GM18858 (cell line): ENCODE measurements around the gene JAKMIP2.
"Not testable (repeated sequence)": the region's sequence is repeated elsewhere in the genome, so short reads cannot be mapped to it uniquely, and the experiment has no call there.

Experiments used
- ATAC-seq: cut with Tn5 transposase; IDR thresholded peaks from one replicate; pipeline ENCODE4 v1.9.1; 2021; ENCODE audit not compliant: unreplicated experiment

Gene JAKMIP2

DNA sequence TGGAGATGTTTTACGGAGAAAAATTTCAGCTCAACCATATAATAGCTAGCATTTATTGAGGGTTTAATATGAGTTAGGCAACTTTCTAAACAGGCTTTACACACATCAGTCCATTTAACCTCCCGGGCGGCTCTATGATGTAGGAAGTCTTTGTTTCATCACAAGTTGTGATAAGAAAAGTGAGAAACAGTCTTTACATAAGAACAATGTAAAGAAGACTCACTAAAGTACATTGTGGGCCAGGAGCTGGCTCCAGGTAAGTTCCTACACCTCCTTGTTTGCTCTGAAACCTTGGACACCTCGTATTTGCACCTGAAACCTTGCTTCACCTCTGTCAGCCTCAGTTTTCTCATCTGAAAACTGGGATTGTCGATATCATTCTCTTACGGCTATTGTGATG lies 116.1 kb downstream of the JAKMIP2 start:
- ATAC-seq, result no peak

DNA sequence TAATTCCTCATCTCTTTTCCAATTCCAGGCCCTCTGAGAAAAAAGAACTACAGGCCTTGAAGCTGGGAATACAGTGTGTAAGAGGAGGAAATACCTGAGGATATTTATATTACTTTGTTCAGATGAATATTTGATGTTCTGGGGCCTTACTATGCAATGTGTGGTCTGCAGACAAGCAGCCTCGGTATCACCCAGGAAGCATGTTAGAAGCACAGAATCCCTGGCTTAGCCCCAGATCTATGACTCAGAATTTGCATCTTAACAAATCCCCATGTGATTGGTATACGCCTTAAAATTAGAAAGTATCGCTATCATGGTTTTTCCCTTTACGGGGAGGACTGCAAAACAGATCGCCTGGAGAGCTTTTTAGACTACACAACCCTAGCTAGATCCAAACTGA lies 121.0 kb downstream of the JAKMIP2 start:
- ATAC-seq, result no peak

DNA sequence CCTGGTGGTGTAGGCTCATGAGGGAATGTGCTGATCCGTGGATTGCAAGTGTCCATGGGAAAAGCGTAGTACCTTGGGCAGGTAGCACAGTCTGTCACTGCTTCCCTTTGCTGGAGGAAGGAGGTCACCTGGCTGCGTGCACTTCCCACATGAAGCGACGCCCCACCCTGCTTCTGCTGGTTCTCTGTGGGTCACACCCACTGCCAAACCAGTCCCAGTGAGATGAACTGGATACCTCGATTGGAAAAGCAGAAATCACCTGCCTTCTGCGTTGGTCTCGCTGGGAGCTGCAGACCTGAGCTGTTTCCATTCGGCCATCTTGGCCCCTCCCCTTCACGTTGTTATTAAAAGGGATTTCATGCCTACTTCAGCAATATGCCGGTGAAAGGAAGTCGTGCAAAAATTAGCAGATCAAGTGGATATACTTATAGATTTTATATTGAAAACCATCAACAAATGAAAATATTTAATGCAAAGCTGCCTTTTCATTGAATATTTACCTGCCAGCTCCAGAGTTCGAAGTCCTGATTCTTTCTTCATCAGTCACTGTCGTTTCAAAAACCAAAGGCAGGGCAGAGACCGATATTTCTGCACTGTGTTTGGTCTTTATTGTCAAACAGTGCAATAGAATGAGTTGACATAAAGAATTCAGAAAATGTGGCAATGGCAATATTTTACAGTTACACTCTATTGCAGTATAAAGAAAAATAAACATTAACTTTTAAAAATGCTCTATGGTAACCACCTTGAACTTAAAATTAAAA lies 123.2 kb downstream of the JAKMIP2 start:
- no peak for ATAC-seq

DNA sequence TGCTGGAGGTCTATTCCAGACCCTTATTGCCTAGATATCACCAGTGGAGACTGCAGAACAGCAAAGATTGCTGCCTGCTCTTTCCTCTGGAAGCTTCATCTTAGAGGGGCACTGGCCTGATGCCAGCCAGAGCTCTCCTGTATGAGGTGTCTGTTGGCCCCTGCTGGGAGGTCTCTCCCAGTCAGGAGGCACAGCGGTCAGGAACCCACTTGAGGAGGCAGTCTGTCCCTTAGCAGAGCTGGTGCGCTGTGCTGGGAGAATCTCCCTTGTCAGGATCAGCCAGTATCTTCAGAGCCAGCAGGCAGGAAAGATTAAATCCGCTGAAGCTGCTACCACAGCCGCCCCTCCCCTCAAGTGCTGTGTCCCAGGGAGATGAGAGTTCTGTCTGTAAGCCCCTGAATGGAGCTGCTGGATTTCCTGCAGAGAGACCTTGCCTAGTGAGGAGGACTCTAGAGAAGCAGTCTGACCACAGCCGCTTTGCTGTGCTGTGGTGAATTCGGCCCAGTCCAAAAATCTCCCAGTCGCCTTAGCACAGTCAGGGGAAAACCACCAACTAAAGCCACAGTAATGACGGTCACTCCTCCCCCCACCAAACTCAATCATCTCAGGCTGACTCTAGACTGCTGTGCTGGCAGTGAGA lies 124.1 kb downstream of the JAKMIP2 start:
- no peak for ATAC-seq

DNA sequence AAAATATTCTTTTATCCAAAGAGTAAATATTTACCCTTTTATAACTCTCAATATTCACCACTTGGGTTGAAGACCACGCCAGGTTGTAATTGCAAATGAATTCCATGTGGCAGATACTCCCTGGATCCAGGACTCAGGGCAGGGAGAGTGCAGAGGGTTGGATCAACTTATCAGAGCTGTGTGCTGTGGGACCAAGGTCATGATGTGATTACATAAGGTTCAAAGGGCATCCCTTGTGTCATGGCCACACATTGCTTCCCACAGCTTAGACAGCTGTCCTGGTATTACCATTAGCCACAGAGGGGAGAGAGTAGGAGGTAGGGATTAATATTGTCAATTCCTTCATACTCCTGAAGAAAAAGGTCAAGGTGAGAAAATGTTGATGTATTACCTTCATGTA lies 133.9 kb downstream of the JAKMIP2 start:
- no peak for ATAC-seq

DNA sequence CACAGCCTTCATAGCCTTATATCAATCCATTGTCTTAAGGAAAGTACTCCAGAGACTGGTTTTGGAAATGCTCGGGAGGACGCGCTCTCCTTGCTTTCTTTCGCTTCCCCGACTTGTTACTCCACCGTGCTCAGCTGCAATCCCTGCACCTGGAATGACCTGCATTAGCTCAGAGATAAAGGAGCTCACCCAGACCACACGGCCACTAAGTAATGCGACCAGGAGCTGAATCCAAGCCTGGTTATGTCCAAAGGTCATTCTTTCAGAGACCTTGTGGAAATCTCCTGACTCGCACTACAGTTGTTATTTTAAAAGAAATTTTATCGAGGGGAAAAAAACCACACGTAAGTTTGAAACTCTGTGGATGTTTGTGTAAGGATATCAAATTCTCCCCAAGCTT lies 137.3 kb downstream of the JAKMIP2 start:
- ATAC-seq, result no peak

DNA sequence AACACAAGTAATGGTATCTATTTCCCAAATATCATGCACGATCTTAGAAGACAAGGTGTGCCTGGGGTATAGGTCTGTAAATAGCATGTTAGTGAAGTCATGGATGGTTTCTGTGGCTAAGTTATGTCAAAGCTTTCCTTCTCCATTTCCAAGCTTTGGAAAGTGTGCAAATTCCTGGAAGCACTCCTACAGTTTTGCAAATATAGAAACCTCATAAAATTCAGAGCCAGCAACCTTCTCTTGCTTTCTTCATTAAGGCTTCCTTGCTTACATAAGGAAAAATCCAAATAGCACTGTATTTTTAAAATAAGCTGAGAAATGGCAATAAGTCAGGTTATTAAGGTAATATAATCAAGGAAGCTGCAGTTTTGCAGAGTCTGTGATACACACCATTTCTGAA lies 138.1 kb downstream of the JAKMIP2 start:
- ATAC-seq, result no peak

DNA sequence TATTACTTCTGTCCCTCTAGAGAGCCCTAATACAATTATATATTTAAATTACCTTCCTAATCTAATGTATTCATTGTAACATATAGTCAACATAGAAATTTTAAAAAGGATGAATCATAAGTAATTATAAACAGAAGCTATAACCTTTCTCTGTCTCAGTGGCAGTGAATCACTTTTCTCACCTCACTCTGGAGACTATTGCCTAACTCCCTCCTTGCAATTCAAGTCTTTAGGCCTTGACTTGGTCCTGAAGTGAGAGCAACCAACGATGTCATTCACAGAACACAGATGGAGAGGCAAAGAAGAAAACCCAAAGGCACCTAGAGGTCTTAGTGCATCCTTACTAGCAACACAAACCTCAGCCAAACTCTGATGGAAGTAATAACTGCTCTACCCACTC lies 139.4 kb downstream of the JAKMIP2 start:
- no peak for ATAC-seq

DNA sequence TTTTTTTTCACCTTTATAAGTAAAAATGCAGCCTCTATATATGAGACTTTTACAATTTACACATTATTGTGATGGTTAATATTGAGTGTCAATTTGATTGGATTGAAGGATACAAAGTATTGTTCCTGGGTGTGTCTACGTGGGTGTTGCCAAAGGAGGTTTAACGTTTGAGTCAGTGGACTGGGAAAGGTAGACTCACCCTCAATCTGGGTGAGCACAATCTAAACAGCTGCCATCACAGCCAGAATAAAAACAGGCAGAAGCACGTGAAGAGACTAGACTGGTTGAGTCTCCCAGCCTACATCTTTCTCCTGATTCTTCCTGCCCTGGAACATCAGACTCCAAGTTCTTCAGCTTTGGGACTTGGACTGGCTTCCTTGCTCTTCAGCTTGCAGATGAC lies 139.9 kb downstream of the JAKMIP2 start:
- ATAC-seq, result no peak

DNA sequence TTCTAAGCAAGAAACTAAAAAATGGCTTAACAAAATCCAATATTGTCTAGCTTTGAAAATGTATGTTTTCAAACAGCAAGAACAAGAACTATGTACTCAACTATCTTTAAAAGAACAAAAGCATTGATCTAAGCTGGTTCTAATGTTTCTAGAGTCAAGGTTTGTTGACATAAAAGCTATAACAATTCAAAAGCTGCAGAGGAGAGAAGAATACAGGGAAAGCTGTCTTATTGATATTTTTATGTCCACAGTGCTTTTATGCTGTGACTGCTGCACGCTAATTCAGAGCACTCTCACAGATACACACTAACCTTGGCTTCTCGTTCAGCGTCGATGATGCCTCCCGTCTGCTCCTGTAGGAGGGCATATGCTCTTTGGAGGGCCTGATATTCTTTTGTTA lies 143.2 kb downstream of the JAKMIP2 start:
- no peak for ATAC-seq

DNA sequence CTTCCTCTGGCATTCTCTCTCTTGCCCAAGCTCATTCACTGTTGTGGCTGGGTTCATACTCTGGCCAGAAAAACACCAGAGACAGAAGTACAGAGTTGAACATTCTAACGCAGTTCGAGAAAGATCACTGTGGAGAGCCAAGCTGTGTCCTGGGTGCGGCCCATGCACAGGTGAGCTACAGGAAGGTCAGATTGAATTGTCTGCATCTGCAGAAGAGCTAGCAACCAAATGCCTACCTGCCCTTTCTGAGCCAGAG lies 145.9 kb downstream of the JAKMIP2 start:
- no peak for ATAC-seq

DNA sequence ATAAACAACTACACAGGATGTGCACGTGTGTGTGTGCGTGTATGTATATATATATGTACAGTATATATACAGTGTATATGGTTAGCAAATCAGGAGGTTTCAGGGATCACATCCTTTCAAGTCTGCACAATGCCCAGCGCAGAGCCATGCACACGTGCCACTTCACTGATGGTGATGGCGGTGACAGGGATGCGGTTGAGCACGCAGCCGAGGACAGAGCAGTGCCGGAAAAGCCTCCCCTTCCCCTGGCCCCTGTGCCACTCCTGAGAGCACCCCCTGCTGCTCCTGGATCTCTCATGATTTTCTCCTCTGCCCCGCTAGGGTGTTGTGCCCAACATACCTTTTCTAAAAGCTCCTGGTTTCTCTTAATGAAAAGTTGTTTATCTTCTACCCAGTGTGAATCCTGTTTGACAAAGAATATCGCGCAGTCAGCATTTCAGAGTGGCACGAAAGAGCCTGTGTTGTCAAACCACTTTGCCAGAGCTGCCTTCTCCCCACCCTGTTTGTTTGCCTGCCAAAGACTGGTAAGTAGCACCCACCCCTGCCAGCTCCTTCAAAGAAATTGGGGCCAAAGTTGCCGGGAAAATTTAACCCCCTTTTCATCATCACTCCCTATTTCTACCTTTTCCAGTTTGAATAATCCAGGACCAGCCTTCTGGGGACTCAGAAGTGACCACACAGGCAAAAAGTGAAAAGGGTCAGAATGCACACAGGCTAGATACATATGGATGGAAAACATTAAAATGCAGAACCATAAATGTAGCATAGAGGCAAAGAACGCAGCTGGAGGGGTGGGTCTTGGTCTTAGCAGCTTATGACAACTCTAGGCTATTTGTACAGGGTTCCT lies 146.4 kb downstream of the JAKMIP2 start:
- ATAC-seq, result no peak

DNA sequence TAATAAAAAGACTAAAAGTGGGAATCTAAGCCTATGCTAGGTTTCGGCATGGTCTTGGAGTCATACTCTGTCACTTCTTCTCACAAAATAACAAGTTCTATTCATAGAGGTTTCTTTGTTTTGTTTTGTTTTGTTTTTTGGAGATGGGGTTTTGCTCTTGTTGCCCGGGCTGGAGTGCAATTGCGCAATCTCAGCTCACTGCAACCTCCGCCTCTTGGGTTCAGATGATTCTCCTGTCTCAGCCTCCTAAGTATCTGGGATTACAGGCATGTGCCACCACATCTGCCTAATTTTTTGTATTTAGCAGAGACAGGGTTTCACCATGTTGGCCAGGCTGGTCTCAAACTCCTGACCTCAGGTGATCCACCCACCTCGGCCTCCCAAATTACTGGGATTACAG lies 147.1 kb downstream of the JAKMIP2 start:
- not testable (repeated sequence) for ATAC-seq

DNA sequence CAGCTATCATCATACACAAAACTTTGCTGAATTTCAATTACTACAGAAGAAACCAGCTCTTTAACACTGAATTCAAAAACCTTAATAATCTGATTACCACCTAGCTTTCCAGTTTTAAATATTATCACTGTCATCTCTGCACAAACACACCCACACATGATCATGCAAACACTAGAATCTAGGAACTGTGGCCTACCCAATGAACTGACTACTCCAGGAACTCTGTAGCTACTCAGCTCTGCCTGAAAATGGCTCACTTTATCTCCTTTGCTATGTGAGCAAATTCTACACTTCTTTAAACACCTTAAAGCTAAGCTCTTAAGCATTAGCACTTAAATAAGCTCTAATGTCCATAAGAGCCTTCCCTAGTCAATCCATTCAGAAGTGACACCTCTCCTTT lies 149.4 kb downstream of the JAKMIP2 start:
- ATAC-seq, result no peak

DNA sequence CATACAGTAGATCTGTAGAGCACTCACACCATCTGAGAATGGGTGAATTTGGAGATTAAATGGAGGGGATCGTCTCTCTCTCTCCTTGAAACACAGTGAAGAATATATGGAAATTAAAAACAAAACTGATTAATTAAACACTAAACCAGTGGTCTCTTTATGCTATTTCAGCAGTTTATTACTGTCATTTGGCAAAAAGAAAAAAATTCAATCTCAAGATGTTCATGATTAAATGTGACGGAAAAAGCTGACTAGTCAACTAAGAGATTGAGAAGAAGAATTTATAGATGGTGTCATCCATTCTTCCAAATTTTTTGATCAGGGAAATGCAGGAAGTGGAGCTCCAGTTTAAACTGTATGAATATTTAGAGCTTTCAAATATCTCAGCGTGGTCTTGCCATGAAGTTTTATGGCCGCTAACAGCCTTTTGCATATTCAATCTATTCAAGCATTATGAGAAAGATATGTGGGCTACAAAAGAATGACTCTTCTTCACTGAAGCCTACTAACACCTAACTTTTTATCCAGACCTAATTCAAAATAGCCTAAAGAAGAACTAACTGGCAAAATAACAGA lies 151.0 kb downstream of the JAKMIP2 start:
- ATAC-seq, result no peak

DNA sequence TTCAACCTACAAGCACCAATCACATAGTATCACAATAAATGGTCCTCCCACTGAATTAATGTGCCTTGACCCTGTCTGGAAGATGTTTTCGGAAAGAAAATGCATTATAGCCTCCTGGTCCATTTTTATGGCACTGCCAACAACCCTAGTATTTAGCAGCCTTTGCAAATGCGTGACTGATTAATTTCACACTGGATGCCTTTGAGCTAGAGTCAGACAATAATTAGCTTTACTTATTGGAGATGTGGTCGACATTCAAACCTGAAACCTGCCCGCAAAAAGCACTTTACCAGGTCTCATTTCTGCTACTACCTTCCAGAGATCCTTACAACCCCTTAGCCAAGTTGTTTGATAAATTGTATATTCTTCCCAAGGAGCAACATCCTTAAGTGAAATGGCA lies 153.3 kb downstream of the JAKMIP2 start:
- ATAC-seq, result no peak

DNA sequence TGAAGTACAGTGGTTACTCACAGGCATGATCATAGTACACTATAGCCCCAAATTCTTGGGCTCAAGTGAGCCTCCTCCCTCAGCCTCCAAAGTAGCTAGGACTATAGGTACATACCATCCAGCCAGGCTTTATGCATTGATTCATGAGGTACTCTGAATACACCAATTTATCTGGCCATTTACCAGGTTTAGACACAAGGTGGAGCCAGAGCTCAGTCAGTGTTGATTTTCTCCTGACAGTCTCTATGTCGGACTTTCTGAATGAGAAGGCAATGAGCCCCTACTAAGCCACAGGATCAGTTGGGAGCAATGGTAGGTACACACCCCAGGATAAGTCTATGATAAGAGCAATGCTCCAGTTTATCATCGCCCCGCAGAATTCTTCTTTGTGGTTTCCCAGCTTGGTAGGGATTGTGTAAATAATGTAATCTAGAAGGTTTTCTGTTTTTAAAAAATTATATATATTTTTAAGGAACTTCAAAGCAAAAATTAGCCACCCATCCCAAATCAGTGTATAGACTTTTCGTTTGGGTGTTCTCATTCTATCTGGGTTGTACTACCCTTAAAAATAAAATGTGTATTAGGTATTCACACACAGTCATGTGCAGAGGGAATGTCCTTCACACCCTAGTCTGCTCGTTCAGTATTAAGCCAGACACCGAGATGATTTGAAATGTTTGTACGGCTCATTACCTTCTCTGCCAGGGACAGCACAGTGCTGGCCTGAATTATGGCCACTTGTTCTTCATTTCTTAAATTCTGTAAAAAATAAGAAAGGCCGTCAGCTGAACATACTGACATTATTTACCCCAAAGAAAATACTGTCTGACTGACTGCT lies 154.3 kb downstream of the JAKMIP2 start:
- ATAC-seq, result peak; percentile 92

DNA sequence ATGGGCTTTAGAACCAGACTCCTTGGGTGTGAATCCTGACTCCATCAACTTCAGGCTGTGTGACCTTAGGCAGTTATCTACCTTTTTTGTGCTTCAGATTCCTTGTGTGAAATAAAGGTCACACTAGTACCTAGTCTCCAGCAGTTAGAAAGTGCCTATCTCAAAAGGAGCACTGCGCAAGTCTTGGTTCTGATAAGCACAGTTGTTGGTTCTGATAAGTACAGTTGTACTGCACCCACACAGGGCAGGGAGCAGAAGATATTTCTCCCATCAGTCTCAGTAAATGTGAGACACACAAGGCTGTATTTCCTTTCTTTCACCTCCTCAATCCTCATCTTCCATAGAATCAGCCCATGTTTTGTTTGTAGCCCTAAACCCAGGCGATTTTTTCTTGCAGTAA lies 156.1 kb downstream of the JAKMIP2 start:
- no peak for ATAC-seq

DNA sequence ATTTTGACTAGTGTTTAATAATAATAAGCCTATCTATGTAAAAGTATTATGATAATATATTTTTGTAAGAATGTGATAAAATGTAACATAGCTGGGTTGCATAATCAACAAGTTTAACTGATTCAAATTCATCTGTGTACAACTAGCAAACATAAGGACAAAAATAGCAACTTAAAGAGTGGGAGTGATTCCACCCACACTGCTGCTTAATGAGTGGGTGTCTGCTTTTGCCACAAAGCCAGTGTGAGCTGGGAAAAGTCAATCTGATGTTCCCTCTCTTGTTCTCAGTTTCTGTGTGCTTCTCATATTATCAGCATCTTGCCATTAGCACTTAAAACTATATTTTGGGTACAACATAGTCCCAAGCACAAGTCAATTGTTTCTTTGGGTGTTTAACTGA lies 161.5 kb downstream of the JAKMIP2 start:
- ATAC-seq, result no peak

DNA sequence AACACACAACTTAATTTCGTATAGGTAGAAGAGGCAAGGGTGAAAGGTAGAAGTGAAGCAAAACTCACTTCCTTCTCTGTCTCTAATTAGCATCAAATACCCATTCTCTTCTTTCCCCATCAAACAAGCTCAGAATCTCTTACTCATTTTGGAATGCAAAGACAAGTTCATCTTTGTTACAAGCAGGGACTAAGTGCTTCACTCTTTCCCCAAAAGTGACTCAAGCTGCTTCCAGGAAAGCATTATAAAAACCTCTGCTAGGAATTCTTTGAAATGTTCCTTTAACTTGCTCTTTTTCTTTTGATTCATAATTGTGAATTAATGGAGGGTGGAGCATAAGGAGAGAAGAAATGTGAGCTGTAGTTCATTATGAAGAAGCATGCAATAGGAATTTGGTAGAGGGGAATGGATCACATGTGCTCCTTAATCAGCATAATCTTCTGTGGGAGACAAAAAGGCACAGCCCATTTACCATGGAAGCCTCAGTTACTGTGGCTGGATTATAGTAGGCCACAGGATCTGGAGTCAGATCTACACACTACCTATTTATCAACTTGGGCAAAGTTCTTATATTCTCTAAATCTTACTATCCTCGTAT lies 163.1 kb downstream of the JAKMIP2 start:
- ATAC-seq, result no peak
